NCI-H187 (cell line): ENCODE results near the gene LUZP2.

Experiments used
- DNase-seq, 2 experiments: peaks; one replicate each; lab custom pipeline; 2025; lab: John Stamatoyannopoulos, UW

Gene LUZP2

GRCh38 chr11:24635588-24636290 is 138.9 kb downstream of the LUZP2 start:
- DNase-seq, result no peak

GRCh38 chr11:24636291-24636629 is 139.4 kb downstream of the LUZP2 start:
- DNase-seq, result no peak

GRCh38 chr11:24637520-24637919 is 140.7 kb downstream of the LUZP2 start:
- no peak for DNase-seq

GRCh38 chr11:24642648-24643047 is 145.8 kb downstream of the LUZP2 start:
- no peak for DNase-seq

- no peak for DNase-seq
These were observed 148.7 kb downstream of the LUZP2 start for GRCh38 chr11:24645563-24645962.

- DNase-seq, result no peak
These were observed 155.0 kb downstream of the LUZP2 start for GRCh38 chr11:24651873-24652272.

- DNase-seq, result no peak
These were observed 157.0 kb downstream of the LUZP2 start for GRCh38 chr11:24653901-24654300.

GRCh38 chr11:24661331-24661730 is 164.5 kb downstream of the LUZP2 start:
- DNase-seq, result no peak

- no peak for DNase-seq
These were observed 167.5 kb downstream of the LUZP2 start for GRCh38 chr11:24664399-24664798.

- DNase-seq, result no peak
These were observed 170.6 kb downstream of the LUZP2 start for GRCh38 chr11:24667353-24667968.

GRCh38 chr11:24678703-24679348 is 182.0 kb downstream of the LUZP2 start:
- DNase-seq, result no peak

GRCh38 chr11:24679821-24680351 is 183.0 kb downstream of the LUZP2 start:
- DNase-seq, result no peak

GRCh38 chr11:24683583-24683982 is 186.7 kb downstream of the LUZP2 start:
- DNase-seq, result no peak

GRCh38 chr11:24685821-24686220 is 189.0 kb downstream of the LUZP2 start:
- no peak for DNase-seq

GRCh38 chr11:24687531-24688147 is 190.8 kb downstream of the LUZP2 start:
- no peak for DNase-seq

- no peak for DNase-seq
These were observed 192.1 kb downstream of the LUZP2 start for GRCh38 chr11:24688981-24689380.

- no peak for DNase-seq
These were observed 200.8 kb downstream of the LUZP2 start for GRCh38 chr11:24697522-24698111.

GRCh38 chr11:24704716-24705115 is 207.9 kb downstream of the LUZP2 start:
- no peak for DNase-seq

GRCh38 chr11:24705474-24705873 is 208.6 kb downstream of the LUZP2 start:
- no peak for DNase-seq

GRCh38 chr11:24708616-24709015 is 211.8 kb downstream of the LUZP2 start:
- DNase-seq, result no peak

GRCh38 chr11:24709928-24710565 is 213.2 kb downstream of the LUZP2 start:
- DNase-seq, result no peak

- DNase-seq, result no peak
These were observed 217.7 kb downstream of the LUZP2 start for GRCh38 chr11:24714601-24715000.
